Activated CD4-positive, alpha-beta memory T cell treated with anti-CD3 and anti-CD28 coated beads for 36 hours (primary cell): ENCODE measurements around the gene REPIN1. TPM values are rescaled to one million over a fixed set of nuclear protein-coding genes. Genes with fewer than 3 reads are reported as not detected.

Experiments used
- CTCF ChIA-PET: fragments of 350-600 bp; sonication (Branson Sonifier 250); formaldehyde crosslinking; loops from one replicate; lab custom pipeline; 2021; ENCODE audit warnings: antibody characterized with exemption, inconsistent platforms; lab: Charles Lee
- POLR2A ChIA-PET: fragments of 350-600 bp; sonication (Branson Sonifier 250); formaldehyde crosslinking; loops from one replicate; lab custom pipeline; 2021; ENCODE audit warnings: antibody characterized with exemption; lab: Charles Lee
- DNase-seq: peaks from one replicate; pipeline ENCODE4 v3.0.0-alpha.2; 2020
- H3K27ac Mint-ChIP-seq: one replicate; pipeline ENCODE4 v1.8.0; 2021; ENCODE audit warnings: mixed read lengths
- H3K27me3 Mint-ChIP-seq: one replicate; pipeline ENCODE4 v1.8.0; 2021; ENCODE audit warnings: mixed read lengths
- H3K36me3 Mint-ChIP-seq: one replicate; pipeline ENCODE4 v1.8.0; 2021; ENCODE audit warnings: mixed read lengths
- H3K4me1 Mint-ChIP-seq: one replicate; pipeline ENCODE4 v1.8.0; 2021; ENCODE audit warnings: low read depth, mixed read lengths
- H3K4me3 Mint-ChIP-seq: one replicate; pipeline ENCODE4 v1.8.0; 2021; ENCODE audit warnings: mild to moderate bottlenecking, mixed read lengths
- H3K9me3 Mint-ChIP-seq: one replicate; pipeline ENCODE4 v1.8.0; 2021; ENCODE audit warnings: mixed read lengths
- intact Hi-C: fragments of 100-400 bp; cut with micrococcal nuclease; formaldehyde crosslinking; loops from one replicate; pipeline ENCODE4 v1.15.1; 2023
- total RNA-seq, 2 experiments: library from RNA; stranded (reverse); gene quantifications; one replicate each; pipeline ENCODE4 v1.2.3, GENCODE V29; 2021

Gene REPIN1
- total RNA-seq, 2 experiments from 2014 or later: 52.3 to 56.9 TPM

- no peak overlapping the region for H3K27ac Mint-ChIP-seq
- POLR2A ChIA-PET: no interaction called here
Observed at GRCh38 chr7:150355666-150356059, 13.0 kb upstream of the REPIN1 start.

GRCh38 chr7:150356265-150356897 lies 12.2 kb upstream of the REPIN1 start:
- H3K27me3 Mint-ChIP-seq: no peaks in the 10 kb centered on the region
- peaks cover 36% of the 10 kb centered on the region for H3K4me1 Mint-ChIP-seq
- POLR2A ChIA-PET: no interaction called here
- H3K36me3 Mint-ChIP-seq: no peaks in the 10 kb centered on the region
- no peaks in the 10 kb centered on the region for H3K9me3 Mint-ChIP-seq
- no peak overlapping the region for H3K4me3 Mint-ChIP-seq
- intact Hi-C loops: loop anchor here (1.0 to 2.0 kb wide), 3 partner anchors 20 to 400 kb away; a partner anchor contains a TSS
- CTCF ChIA-PET: interaction anchor here (0.6 to 2.8 kb wide), 14 partner anchors 11 to 65 kb away, joined by 3 to 19 read pairs (median 4); partner anchors contain the start of gene REPIN1
- DNase-seq: no peak
- H3K27ac Mint-ChIP-seq: peak overlapping the region; percentile 33

More at GRCh38 chr7:150355666-150356059, 13.0 kb upstream of the REPIN1 start:
- no peak for DNase-seq
- Mint-ChIP-seq H3K27me3 (no peaks in the 10 kb centered on the region), H3K9me3 (no peaks in the 10 kb centered on the region), H3K4me3 (no peak overlapping the region), H3K36me3 (no peaks in the 10 kb centered on the region), H3K4me1 (peaks cover 36% of the 10 kb centered on the region)
- intact Hi-C loops: loop anchor here (1.0 to 2.0 kb wide), 3 partner anchors 21 to 401 kb away; a partner anchor contains a TSS
- CTCF ChIA-PET: interaction anchor here (0.9 to 2.8 kb wide), 12 partner anchors 10 to 401 kb away, joined by 3 to 19 read pairs (median 4); no protein-coding TSS in a partner anchor

GRCh38 chr7:150357270-150357669 lies 11.4 kb upstream of the REPIN1 start:
- intact Hi-C loops: loop anchor here (1.0 to 2.0 kb wide), 5 partner anchors 12 to 400 kb away; no protein-coding TSS in a partner anchor
- Mint-ChIP-seq H3K4me1 (peaks cover 36% of the 10 kb centered on the region), H3K27ac (peak overlapping the region; percentile 86), H3K4me3 (peak overlapping the region; percentile 62), H3K36me3 (no peaks in the 10 kb centered on the region), H3K9me3 (no peaks in the 10 kb centered on the region), H3K27me3 (no peaks in the 10 kb centered on the region)
- ChIA-PET CTCF (interaction anchor here (0.8 to 2.8 kb wide), 8 partner anchors 11 to 65 kb away, joined by 3 to 19 read pairs (median 5); partner anchors contain the start of gene REPIN1), POLR2A (interaction anchor here (1.4 kb wide), 1 partner anchor 77 kb away, joined by 3 read pairs; no protein-coding TSS in a partner anchor)
- peak; percentile 82 for DNase-seq

DNA sequence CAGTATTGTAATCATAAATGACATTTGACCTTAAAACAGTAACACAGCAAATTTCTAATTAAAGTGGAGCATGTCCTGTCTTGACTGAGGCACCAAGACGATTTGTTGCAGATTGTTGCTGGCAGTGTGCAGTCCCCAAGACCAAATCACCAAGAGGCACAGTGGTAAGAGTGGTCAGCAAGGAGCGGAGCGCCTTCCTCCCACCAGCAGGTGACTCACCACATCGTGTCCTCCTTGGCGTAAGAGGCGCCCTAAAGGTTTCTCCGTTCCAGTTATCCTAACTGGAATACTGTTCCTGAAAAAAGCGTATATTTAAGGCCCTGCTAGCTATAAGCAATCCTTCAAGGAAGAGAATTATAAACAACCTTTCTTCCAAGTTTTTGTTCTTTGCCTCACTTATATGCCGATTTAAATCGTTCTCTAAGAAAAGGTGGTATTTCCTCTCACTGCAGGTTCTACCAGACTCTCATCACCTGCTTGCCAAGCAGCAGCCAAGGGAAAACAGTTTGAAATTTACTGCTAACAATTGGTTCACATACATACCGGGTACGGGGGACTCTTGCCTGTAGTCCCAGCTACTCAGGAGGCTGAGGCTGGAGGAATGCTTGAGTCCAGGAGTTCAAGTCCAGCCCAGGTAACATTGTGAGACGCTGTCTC lies 10.7 kb upstream of the REPIN1 start:
- POLR2A ChIA-PET: interaction anchor here (0.6 to 1.4 kb wide), 4 partner anchors 10 to 662 kb away, joined by 3 to 6 read pairs (median 5); no protein-coding TSS in a partner anchor
- peak overlapping the region; percentile 62 for H3K4me3 Mint-ChIP-seq
- peak overlapping the region; percentile 86 for H3K27ac Mint-ChIP-seq
- H3K9me3 Mint-ChIP-seq: no peaks in the 10 kb centered on the region
- H3K27me3 Mint-ChIP-seq: no peaks in the 10 kb centered on the region
- peaks cover 36% of the 10 kb centered on the region for H3K4me1 Mint-ChIP-seq
- intact Hi-C loops: loop anchor here (1.0 to 2.0 kb wide), 5 partner anchors 11 to 399 kb away; no protein-coding TSS in a partner anchor
- CTCF ChIA-PET: interaction anchor here (0.8 to 1.9 kb wide), 4 partner anchors 32 to 64 kb away, joined by 3 to 10 read pairs (median 5); a partner anchor contains a TSS
- DNase-seq: no peak
- no peaks in the 10 kb centered on the region for H3K36me3 Mint-ChIP-seq

DNA sequence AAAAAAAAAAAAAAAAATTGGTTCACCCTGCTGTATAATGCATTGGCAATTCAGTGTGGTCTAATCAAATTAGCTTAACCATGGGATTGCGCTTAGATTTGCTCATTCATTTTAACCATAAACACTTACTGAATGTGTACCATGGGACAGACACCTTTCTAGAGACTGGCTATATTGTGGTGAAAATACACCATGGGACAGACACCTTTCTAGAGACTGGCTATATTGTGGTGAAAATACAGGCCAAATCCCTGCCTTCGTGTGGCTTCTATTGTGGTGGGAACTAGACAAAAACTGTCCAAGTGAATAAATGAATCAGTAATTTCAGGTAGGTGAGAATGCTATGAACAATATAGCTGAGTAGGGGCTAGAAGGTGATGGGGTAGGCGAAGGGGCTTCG lies 10.2 kb upstream of the REPIN1 start:
- H3K27me3 Mint-ChIP-seq: no peaks in the 10 kb centered on the region
- H3K4me3 Mint-ChIP-seq: no peak overlapping the region
- CTCF ChIA-PET: interaction anchor here (1.9 kb wide), 1 partner anchor 48 kb away, joined by 10 read pairs; a partner anchor contains a TSS
- POLR2A ChIA-PET: interaction anchor here (0.6 to 1.4 kb wide), 5 partner anchors 10 to 809 kb away, joined by 3 to 6 read pairs (median 4); no protein-coding TSS in a partner anchor
- H3K9me3 Mint-ChIP-seq: no peaks in the 10 kb centered on the region
- intact Hi-C loops: no loop called here
- peaks cover 36% of the 10 kb centered on the region for H3K4me1 Mint-ChIP-seq
- DNase-seq: no peak
- no peak overlapping the region for H3K27ac Mint-ChIP-seq
- no peaks in the 10 kb centered on the region for H3K36me3 Mint-ChIP-seq

DNA sequence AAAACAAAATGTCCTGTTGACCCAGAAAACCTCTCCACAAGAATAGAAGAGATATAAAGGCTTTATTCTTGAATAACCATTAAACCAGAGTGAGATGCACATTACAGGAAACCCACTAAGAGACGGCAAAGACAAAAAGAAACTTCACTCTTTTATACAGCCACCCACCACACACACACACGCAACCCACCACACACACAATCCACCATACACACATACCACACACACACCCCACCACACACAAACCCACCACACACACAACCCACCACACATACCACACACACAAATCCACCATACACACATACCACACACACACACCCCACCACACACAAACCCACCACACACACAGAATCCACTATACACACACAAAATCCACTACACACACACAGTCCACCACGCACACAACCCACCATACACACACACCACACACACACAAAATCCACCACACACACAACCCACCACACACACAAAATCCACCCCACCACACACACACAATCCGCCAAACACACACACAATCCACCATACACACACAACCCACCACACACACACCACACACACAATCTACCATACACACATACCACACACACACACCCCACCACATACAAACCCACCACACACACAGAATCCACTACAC lies 9.5 kb upstream of the REPIN1 start:
- Mint-ChIP-seq H3K27me3 (no peaks in the 10 kb centered on the region), H3K4me1 (peaks cover 38% of the 10 kb centered on the region), H3K36me3 (no peaks in the 10 kb centered on the region), H3K4me3 (no peak overlapping the region), H3K27ac (no peak overlapping the region), H3K9me3 (no peaks in the 10 kb centered on the region)
- CTCF ChIA-PET: no interaction called here
- no peak for DNase-seq
- POLR2A ChIA-PET: interaction anchor here (0.6 to 0.7 kb wide), 3 partner anchors 45 to 809 kb away, joined by 3 to 6 read pairs (median 6); no protein-coding TSS in a partner anchor
- intact Hi-C loops: no loop called here

DNA sequence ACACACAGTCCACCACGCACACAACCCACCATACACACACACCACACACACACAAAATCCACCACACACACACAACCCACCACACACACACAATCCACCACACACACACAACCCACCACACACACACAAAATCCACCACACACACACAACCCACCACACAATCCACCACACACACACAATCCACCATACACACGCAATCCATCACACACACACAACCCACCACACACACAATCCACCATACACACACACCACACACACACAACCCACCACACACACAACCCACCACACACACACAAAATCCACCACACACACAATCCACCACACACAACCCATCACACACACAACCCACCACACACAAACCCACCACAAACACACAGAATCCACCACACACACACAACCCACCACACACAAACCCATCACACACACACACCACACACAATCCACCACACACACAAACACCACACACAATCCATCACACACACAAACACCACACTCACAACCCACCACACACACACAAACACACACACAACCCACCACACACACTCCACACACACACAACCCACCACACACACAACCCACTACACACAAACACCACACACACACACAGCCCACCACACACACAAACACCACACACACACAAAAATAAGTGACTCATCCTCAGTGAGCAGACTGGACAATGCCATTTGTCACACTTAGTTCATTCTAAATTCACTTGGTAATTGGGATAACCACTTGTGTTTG lies 8.8 kb upstream of the REPIN1 start:
- POLR2A ChIA-PET: no interaction called here

GRCh38 chr7:150360363-150361058 lies 8.1 kb upstream of the REPIN1 start:
- Mint-ChIP-seq H3K27me3 (no peaks in the 10 kb centered on the region), H3K4me3 (no peak overlapping the region), H3K4me1 (peaks cover 41% of the 10 kb centered on the region), H3K27ac (peak overlapping the region; percentile 28), H3K36me3 (no peaks in the 10 kb centered on the region), H3K9me3 (no peaks in the 10 kb centered on the region)
- POLR2A ChIA-PET: no interaction called here
- CTCF ChIA-PET: interaction anchor here (1.3 kb wide), 1 partner anchor 61 kb away, joined by 4 read pairs; no protein-coding TSS in a partner anchor
- no peak for DNase-seq
- intact Hi-C loops: no loop called here

More for the DNA sequence above, 8.8 kb upstream of the REPIN1 start:
- intact Hi-C loops: no loop called here
- H3K9me3 Mint-ChIP-seq: no peaks in the 10 kb centered on the region
- no peaks in the 10 kb centered on the region for H3K36me3 Mint-ChIP-seq
- CTCF ChIA-PET: no interaction called here
- H3K27ac Mint-ChIP-seq: peak overlapping the region; percentile 28
- no peaks in the 10 kb centered on the region for H3K27me3 Mint-ChIP-seq
- DNase-seq: no peak
- peaks cover 41% of the 10 kb centered on the region for H3K4me1 Mint-ChIP-seq
- H3K4me3 Mint-ChIP-seq: no peak overlapping the region

DNA sequence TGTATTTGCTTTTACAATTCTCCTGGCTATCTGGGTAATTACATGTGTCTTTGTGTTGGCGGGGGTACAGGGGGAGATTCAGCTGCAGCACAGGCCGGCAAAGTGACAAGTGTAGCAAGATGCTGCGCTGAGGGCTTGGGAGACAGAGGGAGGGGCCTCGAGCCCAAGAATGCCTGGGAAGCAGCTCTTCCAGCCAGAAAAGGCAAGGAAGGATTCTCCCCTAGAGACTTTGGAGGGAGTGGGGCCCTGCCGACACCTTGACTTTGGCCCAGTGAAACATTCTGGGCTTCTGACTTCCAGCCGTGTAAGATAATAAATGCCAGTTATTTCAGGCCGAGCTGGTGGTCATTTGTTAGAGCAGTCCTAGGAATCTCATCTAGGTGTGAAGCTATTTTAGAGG lies 7.2 kb upstream of the REPIN1 start:
- peaks cover 32% of the 10 kb centered on the region for H3K4me1 Mint-ChIP-seq
- CTCF ChIA-PET: interaction anchor here (1.3 kb wide), 1 partner anchor 60 kb away, joined by 4 read pairs; no protein-coding TSS in a partner anchor
- no peaks in the 10 kb centered on the region for H3K9me3 Mint-ChIP-seq
- POLR2A ChIA-PET: no interaction called here
- H3K4me3 Mint-ChIP-seq: no peak overlapping the region
- DNase-seq: no peak
- H3K27ac Mint-ChIP-seq: no peak overlapping the region
- intact Hi-C loops: no loop called here
- no peaks in the 10 kb centered on the region for H3K36me3 Mint-ChIP-seq
- H3K27me3 Mint-ChIP-seq: no peaks in the 10 kb centered on the region

GRCh38 chr7:150361807-150362621 lies 6.6 kb upstream of the REPIN1 start:
- Mint-ChIP-seq H3K9me3 (no peaks in the 10 kb centered on the region), H3K4me1 (peaks cover 28% of the 10 kb centered on the region), H3K27me3 (no peaks in the 10 kb centered on the region), H3K27ac (no peak overlapping the region), H3K4me3 (no peak overlapping the region), H3K36me3 (no peaks in the 10 kb centered on the region)
- ChIA-PET POLR2A (no interaction called here), CTCF (no interaction called here)
- no peak for DNase-seq
- intact Hi-C loops: no loop called here
